HG02938 (cell line): Measurements from ENCODE around the gene WBP1.
"Not testable (repeated sequence)": the region's sequence is repeated elsewhere in the genome, so short reads cannot be mapped to it uniquely, and the experiment has no call there.

Source experiments
- ATAC-seq: cut with Tn5 transposase; IDR thresholded peaks from one replicate; pipeline ENCODE4 v1.9.1; 2021; ENCODE audit warnings: mild to moderate bottlenecking, moderate library complexity; ENCODE audit not compliant: unreplicated experiment

The WBP1 gene

DNA sequence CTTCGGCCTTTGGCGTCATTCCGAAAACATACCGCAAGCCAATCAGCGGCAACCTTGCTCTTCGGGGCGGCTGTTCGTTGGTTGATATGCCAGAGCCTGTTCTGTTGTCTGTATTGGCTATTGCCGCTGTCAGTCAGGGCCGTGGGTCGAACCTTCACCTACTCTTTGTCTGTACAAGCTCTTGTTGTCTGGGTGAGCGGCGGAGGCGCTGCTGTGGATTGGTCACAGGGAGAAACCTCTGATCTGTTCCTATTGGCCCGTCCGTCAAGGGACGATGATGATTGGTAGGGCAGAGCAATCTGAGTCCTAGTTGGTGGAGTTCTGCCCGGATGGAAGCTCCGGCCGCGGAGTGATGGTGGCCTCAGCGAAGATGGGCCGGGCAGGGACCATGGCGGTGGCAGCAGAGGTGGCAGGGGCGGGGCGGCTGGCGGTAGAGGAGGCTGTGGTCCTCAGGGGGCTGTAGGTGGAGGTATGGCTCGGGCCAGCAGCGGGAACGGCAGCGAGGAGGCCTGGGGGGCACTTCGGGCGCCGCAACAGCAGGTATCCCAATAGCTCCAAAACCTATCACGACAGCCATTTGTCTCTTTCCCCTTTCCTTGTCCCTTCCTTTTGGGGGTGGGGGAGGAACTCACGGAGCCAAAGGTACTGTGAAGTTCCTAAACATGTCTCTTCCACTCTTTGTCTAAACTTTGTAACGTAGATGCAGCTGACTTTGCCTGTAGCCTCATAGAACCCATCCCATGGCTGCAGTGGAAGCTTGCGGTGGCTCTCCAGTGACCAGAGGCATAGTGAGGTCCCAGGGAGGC is at the start of gene WBP1:
TSS of gene WBP1 (plus strand) at position 307 of the 806 bp plus-strand sequence. CDS start at position 472, 165 bp downstream.
- peak; percentile 84 for ATAC-seq

DNA sequence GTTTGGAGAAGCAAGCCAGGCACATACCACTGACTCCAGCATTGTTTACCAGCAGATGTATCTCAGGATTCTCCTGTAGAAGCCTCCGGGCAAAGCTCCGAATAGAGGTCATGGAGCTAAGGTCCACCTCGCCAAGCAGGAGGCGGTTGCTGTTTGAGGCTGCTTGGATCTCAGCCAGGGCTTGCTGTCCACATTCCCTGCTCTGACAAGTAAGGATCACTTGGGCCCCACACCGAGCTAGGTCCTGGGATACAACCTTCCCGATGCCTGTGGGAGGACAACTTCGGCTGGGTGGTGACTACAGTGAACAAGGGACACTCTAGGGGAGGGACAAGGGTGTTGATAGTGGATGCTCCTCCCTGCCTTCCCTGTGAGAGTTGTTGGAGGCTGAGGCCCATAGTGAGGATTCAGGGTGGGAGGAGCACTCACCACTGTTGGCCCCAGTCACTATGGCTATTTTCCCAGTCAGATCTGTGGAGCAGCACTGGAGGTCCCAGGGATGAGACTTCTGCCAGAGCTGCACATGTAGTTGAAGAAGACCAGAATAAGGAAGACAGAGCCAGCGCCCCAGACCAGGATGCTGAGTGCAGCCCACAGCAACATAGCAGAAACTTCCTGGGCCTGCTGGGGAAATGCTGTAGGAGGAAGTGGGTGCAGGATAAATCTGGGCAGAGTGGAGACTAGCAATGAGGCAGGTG is 45.1 kb upstream of the WBP1 start:
- ATAC-seq, result no peak

DNA sequence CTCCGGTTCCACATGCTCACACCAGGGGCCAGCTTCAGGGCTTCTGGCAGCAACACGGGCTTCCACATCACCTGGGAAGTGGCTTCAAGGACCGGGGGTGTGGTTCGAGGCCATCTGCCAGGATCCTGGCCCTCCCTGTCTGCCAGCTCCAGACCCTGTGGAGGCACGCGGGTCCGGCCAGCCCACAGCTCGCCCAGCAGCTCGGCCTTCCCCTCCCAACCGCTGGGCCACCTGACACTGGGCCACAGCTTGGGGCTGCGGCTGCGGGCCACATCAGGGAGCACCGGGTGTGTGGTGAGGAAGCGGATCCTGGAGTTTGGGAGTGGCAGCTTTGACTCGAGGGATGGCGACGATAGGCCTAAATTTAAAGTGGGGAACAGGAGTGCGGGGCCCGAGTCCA is 43.8 kb upstream of the WBP1 start:
- ATAC-seq, result no peak

DNA sequence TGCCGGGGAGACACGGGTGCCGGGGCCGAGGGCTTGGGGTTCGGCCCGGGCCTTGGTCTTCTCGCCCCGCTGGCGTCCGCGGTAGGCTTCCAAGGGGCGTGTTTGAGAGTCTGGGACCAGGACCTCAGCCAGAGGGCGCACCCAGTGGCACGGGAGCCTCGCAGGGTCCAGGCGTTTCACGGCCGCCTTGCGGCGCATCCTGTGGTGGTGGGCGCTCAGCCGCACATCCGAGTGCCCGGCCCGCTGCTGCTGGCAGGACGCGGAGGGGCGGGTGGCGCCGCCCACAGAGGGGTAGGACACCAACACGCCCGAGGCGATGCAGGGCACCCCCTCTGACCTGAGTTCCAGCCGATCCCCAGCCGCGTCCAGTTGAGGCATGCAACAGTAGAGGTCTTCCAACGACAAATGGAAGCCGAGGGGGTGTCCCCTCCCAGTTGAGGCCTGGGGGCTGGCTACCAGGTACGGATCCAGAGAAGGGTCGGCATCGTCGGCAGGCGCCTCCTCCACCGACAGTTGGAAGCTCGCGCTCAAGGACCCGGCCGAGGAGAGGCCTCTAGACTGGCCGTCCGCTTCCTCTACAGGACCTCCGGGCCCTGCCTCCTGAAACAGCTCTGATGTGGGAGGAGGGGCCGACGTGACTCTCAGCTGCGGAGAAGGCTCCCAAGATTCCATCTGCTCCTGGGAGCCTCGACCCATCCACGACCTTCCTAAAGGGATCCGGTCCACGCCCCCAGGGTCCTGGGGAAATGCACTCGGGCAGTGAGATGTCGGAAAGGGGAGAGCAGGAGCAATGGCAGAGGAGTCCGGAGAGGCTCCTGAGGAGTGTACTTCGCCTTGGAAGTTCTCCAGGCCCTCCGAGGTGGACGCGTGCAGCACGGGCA is 43.1 kb upstream of the WBP1 start:
- no peak for ATAC-seq

DNA sequence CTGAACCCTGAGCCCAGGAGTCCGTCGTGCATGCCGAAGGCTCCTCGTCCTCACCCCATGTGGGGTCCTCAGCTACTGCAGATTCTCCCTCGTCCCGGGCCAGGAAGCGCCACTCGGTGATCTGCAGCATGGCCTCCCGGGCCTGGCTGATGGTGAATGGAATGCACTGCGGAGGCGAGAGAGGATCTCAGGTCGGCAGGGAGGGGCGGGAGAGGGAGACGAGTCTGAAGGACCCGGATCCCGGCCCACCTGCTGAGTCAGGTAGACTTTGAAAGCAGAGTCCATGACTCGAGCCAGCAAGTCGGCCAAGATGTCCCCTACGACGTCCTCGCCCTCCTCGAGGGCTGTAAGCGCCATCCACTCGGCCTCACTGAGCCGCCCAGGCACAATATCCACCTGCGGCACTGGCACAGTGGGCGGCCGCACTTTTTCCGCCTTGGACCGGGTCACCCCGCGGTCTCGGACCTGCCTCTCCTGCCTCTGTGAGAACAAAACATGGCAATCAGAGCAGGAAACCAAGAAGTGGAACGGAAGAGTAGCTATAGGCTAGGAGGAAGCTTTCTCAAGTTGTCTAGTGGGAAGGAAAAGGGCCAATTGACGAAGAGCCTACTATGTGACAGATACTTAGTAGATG is 42.4 kb upstream of the WBP1 start:
- ATAC-seq, result no peak

DNA sequence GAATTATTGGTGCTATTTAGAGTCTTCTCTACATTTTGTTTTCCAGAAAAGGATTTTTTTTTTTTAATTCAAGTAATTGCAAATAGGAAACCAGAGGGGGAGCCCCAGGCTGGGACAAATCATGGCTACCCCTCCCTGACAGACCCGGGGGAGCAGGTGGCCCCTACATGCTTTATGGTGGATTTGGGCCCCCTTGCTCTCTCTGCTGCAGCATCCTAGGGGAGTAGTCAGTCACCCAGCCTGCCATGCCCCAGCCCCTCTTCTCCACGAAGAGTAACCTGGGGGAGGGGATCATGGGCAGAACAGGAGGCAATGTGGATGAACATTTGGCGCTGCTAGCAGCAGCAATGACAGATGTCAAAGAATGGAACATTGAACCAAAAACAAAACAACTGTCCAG is 41.5 kb upstream of the WBP1 start:
- ATAC-seq, result no peak

DNA sequence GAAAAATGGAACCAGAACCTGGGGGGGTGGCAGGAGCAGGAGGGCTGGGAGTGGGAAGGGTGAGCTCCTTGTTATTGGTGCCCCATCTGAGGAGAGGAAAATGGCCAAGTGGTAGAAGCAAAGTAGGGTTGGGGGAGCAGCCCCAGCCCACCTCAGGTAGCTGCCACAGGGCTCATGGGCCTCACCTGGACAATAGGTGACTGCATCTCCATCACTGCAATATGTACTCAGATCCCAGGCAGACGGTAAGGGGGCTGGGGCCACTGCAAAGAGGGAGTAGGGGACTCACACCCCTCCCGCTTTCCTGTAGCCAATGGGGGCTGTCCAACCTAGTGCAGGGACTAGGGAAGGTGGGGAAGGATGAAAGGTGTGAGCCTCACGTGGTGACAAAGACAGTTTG is 41.0 kb upstream of the WBP1 start:
- ATAC-seq, result no peak

DNA sequence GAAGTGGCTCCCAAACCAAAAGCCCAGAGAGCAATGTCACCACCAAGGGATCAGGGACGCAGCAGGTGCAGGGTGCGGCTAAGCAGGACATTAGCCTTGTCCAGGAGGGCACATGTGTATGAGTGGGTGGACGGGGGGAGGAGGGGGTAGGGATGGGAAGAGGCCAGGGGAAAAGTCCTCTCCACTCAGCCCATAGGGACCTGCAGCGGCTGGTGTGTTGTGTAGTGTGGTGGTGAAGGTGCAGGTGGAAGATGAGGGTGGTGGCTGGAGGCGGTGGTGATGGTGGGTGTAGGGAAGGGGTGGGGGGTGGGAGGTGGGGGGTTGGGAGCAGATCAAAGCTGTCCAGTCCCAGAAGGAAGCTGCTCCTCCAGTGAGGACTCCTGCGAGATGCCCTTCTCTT is 40.5 kb upstream of the WBP1 start:
- ATAC-seq, result no peak

DNA sequence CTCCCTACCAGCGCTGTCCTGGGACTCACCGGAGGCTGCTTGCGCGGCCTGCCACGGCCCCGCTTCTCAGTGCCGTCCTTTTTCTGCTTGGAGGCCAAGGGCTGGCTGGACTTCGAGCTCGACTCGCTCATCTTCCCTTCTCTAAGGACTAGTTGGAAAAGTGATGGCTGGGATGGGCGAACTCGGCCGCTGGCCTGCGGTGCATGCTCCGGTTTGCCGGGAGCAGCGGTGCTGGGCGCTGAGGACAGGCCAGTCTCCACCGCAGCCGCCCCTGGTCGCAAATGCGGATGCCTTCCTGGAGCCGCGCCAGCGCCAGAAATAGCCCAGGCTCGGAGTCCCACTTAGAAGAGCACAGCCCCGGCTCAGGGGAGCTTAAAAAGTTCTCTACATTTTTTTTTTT is 39.9 kb upstream of the WBP1 start:
- no peak for ATAC-seq

DNA sequence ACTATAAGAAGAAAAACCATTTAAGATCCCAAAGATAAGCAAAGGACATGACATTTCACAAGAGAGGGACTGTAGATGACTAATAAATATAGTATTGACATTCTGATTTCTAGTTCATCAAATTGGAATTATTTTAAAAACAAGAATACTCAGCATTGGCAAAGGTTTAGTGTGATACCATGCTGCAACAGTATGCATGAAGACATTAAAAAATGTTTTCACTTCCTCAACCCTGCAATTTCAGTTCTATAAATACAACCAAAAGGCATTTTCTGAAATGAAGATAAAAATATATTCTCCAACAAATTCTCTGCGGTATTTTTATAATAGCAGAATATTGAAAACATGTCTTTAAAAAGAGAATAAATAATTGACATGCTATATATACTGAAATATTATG is 38.9 kb upstream of the WBP1 start:
- no peak for ATAC-seq

DNA sequence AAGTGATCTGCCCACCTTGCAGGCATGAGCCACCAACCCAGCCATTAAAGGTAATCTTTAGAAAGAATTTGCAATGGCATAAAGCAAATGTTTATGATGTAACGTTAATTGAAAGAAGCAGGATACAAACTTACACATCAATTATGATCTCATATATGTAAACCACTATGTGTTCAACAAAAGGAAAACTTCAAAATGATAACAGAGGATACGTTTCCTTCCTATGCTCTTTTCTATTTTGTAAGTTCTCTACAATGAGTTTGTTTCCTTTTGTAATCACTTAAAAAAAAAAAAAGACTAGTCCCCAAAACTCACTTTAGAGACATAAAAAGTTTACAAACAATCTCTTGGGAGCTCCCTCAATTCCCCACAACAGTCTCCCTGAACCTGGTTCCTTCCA is 38.2 kb upstream of the WBP1 start:
- ATAC-seq, result no peak

DNA sequence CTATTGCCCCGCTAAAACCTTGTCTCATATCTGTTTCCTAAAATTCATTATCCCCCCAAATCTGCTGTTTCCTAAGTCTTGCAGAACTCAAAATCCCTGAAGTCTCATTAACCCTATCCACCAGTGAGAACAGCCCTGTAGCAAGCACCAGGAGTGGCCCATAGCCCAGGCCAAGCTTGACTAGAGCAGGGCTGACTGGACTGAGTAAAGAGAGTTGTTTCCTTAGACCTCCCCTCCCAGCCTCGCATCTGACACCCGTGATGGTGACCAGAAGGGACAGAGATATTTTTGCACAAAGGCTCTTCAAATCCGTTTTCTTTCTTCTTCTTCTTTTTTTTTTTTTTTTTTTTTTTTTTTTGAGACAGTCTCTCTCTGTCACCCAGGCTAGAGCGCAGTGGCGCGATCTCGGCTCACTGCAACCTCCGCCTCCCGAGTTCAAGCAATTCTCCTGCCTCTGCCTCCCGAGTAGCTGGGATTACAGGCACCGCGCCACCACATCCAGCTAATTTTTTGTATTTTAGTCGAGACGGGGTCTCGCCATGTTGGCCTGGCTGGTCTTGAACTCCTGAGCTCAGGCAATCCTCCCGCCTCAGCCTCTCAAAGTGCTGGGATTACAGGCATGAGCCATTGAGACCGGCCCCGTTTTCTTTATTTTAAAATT is 37.7 kb upstream of the WBP1 start:
- ATAC-seq, result not testable (repeated sequence)

DNA sequence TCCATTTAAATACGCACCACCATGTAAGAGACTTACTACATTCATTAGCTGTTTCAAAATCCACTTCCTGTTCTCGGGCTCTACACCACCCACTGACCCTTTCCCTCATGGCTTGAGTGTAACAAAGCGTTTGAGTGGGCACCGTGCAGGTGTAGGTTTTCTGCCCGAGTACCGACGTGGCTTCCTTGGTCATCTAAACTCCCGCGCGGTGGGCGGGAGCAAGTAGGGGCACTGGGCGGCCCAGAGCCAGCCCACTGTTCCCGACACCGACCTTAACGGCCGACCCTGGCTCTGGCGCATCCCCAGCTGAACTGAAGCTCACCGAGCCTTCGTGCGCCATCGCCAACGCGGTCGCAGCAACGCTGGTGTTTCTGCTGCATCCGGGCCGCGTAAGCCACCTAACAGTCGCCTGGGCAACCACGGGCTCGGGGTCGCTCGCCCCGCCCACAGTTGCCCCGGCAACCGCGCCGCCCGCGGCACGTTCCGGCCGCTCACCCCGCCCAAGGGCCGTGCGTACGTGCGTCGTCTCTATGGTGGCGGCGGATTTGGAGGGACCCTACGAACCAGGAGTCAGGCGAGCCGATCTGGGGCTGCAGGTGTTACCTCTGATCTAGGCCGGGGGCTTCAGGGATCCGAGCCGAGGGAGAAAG is 36.9 kb upstream of the WBP1 start, which contains the start of the genes C2orf81 and WDR54:
TSS of gene C2orf81 (minus strand) at position 399 of the 650 bp plus-strand sequence. CDS start at position 340, 59 bp downstream.
TSS of gene WDR54 (plus strand) at position 510 of the 650 bp plus-strand sequence. CDS start 424 bp downstream, outside the sequence.
- peak; percentile 86 for ATAC-seq

DNA sequence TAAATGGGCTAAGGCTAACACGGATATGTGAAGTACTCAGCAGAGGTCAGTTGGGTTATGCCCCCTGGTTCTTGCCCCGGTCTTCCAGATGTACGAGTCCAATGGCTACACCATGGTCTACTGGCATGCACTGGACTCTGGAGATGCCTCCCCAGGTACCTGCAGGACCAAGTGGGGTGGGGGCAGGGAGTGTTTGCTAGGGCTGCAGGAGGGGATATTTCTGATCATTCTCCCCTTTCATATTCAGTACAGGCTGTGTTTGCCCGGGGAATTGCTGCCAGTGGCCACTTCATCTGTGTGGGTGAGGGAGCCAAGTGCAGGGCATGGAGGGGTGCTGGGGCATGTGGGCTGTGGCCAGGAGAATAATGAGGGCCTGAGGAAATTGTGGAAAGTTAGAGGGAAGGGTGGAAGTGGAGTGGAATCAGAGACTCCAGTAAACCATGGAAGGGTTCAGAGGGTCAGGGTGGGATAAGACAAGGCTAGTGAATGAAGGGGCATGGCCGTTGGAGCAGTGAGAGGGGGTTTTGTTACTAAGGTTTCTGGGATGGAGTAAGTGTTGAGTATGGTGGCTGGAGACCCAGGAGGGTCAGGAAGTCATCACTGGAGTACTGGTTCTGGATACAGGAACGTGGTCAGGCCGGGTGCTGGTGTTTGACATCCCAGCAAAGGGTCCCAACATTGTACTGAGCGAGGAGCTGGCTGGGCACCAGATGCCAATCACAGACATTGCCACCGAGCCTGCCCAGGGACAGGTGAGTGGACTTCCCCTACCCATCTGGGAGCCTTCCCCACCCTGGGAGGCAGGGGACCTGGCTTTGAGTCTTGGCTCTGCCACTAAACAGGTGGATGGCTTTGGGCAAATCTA is 34.8 kb upstream of the WBP1 start:
- no peak for ATAC-seq

DNA sequence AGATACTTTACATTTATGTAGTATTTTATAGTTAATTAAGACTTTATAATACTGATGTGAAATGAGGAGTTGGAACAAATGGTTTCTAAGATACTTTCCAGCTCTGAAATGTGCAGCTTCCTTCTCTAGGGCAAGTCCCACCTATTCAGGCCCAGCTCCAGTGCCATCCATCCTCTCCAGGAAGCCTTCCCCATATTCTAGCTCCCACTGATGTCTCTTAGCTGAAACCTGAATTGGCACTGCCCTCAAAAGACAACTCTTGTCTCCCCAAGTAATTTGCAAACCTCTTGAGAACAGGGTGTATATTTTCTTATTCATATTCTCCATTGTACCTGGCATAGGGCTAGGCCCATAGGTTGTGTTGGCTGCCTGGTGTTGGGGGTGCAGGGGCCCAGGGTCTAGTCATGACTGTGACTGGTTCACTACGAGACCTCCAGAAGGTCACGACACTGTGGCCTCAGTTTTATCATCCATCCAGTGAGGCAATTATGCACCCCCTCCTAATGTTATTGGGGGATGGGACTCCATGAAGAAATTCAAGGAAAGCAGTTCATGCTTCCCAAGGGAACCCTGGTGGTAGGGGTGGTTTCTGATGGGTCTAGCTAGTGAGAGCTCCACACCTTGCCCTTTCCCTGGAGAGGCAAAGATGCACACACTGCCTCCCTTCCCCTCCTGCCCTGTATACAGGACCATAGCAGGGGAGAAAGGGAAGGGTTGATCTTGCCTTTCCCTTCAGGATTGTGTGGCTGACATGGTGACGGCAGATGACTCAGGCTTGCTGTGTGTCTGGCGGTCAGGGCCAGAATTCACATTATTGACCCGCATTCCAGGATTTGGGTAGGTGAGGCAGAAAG is 33.9 kb upstream of the WBP1 start:
- ATAC-seq, result no peak

DNA sequence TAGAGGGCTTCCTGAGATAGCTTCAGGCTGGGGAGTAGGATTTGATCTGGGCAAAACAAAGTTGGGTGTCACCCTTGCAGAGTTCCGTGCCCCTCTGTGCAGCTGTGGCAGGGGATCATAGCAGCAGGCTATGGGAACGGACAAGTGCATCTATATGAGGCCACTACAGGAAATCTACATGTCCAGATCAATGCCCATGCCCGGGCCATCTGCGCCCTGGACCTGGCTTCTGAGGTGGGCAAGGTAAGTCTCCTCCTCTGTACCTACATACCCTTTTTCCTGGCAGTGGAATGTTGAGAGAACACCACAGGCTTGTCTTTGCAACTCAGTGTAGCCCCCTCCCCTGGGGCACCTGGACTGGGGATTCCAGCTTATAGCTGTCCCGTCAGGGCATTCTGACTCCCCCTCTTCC is 33.2 kb upstream of the WBP1 start:
- no peak for ATAC-seq

DNA sequence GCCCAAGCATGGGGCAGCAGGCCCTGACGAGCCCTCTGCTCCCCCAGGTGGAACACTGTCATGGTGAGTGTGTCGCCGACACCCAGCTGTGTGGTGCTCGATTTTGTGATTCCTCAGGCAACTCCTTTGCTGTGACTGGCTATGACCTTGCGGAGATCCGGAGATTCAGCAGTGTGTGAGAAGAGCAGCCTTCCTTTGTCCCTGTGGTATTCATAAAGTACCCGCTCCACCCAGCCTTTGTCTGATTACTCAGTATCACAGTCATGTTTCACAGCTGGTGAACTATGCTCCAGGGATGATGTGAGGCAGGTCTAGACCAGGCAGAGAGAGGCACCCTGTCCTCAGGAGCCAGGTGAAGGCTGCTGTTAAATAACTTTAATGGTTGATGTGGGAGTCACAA is 32.7 kb upstream of the WBP1 start:
- no peak for ATAC-seq
